ENCODE results near the gene MYH13.

- TF ChIP-seq POLR2AphosphoS5 (IDR thresholded peaks at IDR 0.05; ENCODE audit: low read depth) = no peak
- no peak for TF ChIP-seq GABPA (IDR thresholded peaks at IDR 0.05; ENCODE audit: low read depth)
- no peak for TF ChIP-seq CTCF (IDR thresholded peaks at IDR 0.05; ENCODE audit: insufficient read depth, low read length)
These were observed 86.9 kb downstream of the MYH13 start for GRCh38 chr17:10285896-10286295.

Measured in HL-60 (cell line).